GM18498 (cell line): Measurements from ENCODE around the gene ARHGAP18.
"Not testable (repeated sequence)": the region's sequence is repeated elsewhere in the genome, so short reads cannot be mapped to it uniquely, and the experiment has no call there.

Experiments used
- ATAC-seq: cut with Tn5 transposase; IDR thresholded peaks from one replicate; pipeline ENCODE4 v1.9.1; 2021; ENCODE audit warnings: mild to moderate bottlenecking, moderate library complexity; ENCODE audit not compliant: unreplicated experiment

Gene ARHGAP18

GRCh38 chr6:129597023-129597713 lies 112.8 kb downstream of the ARHGAP18 start:
- ATAC-seq: peak; percentile 79

DNA sequence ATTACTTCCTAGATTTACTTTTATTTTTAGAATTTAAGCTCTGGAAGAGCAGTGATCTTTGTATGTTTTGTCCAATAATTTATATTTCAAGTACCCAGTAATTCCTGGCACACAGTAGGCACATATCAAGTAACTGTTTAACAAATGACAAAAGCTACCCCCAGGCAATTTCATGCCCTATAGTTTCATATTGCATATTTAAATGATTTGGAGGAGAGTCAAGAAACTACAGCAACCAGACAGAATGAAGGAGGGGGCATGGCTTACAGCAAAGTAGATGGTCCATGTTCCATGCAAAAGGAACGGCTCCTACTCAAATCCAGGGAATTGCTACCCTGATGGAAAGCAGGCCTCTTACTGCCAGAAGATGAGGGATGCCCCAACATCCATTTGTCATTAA lies 113.5 kb downstream of the ARHGAP18 start:
- ATAC-seq: no peak

DNA sequence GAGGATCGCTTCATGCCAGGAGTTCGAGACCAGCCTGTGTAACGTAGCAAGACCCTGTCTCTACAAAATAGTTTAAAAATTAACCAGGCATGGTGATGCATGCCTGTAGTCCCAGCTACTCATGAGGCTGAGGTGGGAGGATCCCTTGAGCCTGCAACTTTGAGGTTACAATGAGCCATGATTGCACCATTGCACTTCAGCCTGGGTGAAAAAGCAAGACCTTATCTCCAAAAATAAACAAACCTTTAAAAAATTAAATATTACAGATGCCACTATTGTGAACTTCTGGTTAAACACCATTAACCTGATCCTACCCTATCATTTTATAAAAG lies 116.8 kb downstream of the ARHGAP18 start:
- ATAC-seq: no peak

DNA sequence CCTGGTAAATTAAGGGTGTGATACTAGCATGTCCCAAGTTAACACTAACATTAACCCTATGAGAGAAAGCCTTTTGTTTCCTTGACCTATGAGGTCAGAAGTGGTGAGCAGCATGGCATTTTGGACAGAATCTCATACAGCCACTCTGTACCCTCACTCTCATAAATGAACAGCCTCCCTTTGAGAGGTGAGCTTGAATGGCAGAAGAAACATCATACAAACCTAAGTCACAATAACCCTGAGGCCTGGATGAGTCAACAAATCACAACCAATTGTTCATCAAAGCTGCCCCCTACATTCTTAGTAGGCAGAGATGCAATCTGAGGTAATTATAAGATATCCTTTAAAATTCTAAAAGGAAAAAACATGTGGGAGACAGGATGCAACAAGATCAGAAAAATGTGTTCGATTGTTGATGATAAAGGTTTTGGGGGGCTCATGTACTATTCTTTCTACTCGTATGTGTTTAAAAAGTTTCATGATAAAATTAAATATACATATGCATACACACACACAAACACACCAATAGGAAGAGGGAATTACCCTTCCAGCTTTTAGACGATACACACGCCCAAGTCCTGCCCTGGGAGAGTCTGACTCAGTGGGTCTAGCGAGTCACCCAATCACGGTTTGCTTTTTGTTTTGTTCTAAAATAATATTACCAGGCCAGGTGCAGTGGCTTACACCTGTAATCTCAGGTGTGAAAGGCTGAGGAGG lies 117.3 kb downstream of the ARHGAP18 start:
- no peak for ATAC-seq

DNA sequence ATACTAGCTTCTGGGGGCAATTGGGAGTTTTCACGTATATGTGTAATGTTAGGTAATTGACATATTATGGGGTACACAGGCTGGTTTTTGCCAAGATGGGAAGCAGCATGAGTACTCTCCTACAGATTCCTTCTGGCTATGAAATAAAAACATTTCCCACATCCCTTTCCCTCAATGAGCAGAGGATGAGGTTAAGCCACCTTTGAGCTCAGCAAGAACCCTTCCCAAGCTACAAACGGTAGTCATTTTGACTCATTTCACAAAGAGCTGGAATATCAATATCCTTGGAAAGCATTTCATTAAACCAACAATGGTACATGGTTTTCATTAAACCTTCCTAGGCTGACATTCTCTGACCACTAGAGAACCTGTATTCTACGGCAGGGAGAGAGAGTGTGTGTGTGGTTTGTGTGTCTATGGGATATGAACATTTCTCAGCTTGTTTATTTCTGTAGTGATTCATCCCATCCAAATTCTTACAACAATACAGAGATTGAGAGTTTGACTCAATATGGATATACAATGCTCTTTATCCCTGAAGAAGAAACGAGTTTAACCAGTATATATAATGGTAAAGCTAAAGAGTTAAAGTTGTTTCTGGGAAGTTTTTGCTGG lies 119.5 kb downstream of the ARHGAP18 start:
- ATAC-seq: no peak

DNA sequence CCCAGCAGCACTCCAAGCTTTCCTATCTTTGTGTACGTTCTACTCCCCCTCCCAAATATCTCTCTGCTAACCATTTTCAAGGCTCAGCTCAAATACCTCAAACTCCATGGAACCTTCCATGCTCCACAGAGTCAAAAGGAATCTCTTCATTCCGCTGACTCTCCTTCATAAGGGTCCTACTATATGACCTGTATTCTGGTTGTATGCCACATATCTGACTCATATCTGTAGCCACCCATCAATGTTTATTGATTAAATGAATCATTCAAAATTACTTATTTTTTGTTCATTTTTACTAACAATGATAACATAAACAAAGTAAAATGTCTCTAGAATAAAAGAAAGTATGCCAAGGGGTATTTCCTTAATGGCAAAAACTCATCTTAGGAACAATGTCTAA lies 123.2 kb downstream of the ARHGAP18 start:
- no peak for ATAC-seq

DNA sequence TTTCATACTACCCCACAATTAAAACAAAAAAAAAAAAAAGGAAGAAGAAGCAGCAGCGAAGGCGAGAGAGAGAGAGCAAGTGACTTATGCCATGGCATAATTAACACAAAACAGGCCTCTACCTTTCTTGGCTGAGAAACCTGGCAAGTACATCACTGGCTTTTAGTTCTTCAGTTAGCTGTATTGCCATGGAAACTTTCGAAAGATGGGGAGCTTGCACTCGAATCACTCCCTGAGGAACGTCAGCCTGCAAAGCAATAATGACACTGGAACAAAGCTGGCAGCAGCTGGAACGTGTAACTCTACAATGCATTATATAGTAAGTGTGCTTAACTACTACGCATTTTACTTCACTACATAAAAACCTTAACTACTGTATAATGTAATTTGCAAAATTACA lies 126.1 kb downstream of the ARHGAP18 start:
- ATAC-seq: no peak

- no peak for ATAC-seq
These were observed 131.7 kb downstream of the ARHGAP18 start for GRCh38 chr6:129578315-129578714.

GRCh38 chr6:129577691-129578090 lies 132.3 kb downstream of the ARHGAP18 start:
- ATAC-seq: no peak

DNA sequence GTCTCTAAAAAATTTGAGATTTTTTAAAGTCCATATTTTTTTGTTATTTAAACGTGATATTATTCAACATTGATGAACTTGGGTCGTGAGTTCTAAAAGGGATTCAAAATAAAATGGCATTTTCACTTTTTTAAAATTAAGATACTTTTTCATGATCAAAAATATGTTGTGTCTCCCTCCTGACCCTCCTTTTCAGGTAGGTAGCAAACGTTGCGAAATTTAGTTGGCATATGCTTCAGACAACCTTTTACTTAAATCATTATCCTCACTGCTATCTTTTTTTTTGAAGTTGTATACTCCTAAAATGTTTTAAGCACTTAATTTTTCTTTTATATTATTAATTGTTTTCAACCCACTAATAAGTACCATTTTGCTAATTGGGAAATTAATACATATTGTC lies 133.5 kb downstream of the ARHGAP18 start:
- ATAC-seq: no peak

DNA sequence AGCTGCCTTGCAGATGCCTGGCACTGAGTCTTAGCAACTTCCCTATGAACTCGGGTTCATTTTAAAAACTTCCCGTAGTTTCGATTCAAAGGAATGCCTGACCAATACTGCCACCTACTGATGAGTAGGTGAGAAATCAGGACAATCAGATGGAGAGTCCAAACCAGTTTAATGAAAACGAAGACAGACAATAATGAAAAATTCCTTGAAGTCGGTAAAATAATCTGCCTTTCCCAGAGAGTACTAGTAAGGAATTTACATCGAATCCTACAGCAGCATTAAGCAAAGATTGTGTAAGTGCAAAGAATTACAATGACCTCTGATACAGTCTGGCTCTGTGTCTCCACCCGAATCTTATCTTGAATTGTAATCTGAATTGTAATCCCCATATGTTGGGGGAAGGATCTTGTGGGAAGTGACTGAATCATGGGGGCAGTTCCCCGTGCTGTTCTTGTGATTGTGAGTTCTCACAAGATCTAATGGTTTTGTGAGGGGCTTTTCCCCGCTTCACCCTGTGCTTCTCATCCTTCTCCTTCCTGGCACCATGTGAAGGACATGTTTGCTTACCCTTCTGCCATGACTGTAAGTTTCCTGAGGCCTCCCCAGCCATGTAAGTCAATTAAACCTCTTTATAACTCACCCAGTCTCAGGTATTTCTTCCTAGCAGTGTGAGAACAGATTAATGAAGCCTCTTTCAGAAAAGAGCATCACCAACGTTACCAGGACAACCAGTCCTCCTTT lies 134.4 kb downstream of the ARHGAP18 start:
- ATAC-seq: no peak

GRCh38 chr6:129574605-129575004 lies 135.4 kb downstream of the ARHGAP18 start:
- not testable (repeated sequence) for ATAC-seq

- ATAC-seq: not testable (repeated sequence)
These were observed 139.0 kb downstream of the ARHGAP18 start for GRCh38 chr6:129570929-129571328.

- ATAC-seq: no peak
These were observed 142.0 kb downstream of the ARHGAP18 start for GRCh38 chr6:129568015-129568414.

- ATAC-seq: no peak
These were observed 142.6 kb downstream of the ARHGAP18 start for GRCh38 chr6:129567374-129567773.

- ATAC-seq: no peak
These were observed 144.2 kb downstream of the ARHGAP18 start for GRCh38 chr6:129565811-129566210.

GRCh38 chr6:129565366-129565765 lies 144.6 kb downstream of the ARHGAP18 start:
- ATAC-seq: no peak

- ATAC-seq: no peak
These were observed 151.7 kb downstream of the ARHGAP18 start for GRCh38 chr6:129558248-129558647.

- no peak for ATAC-seq
These were observed 154.7 kb downstream of the ARHGAP18 start for GRCh38 chr6:129555206-129555832.

GRCh38 chr6:129552413-129552812 lies 157.6 kb downstream of the ARHGAP18 start:
- ATAC-seq: no peak

DNA sequence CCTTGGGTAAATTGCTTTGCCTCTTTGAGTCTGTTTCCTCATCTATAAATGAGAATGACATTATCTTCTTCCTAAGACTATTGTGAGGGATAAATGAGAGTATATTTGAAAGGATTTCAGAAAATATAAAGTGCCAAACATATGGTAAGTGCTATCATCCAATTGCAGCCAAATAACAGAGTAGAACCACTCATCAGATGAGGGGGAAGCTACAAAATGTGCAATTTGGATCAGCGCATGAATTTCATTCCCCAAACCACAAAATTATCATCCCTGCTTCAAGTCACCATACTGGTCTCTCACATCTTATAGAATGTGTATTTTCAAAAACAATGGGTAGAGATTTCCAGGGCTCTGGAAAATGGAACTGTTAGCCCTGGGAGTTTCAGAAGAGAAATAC lies 158.5 kb downstream of the ARHGAP18 start:
- ATAC-seq: no peak
